K562 (cell line): ENCODE results near the gene METTL25B. TPM values are rescaled to one million over a fixed set of nuclear protein-coding genes. Genes with fewer than 3 reads are reported as not detected.

Experiments
- ATAC-seq: fragments of 200-7000 bp; cut with Tn5 transposase; 3 replicates; pipeline ENCODE4 v1.9.1; 2020; ENCODE audit warnings: moderate library complexity
- BruUV-seq: library from RNA; stranded (reverse); fragments of 400-500 nt; replicated peaks from 2 replicates; lab custom pipeline; 2021; lab: Mats Ljungman, UMichigan
- CTCF ChIA-PET: fragments of 300-600 bp; formaldehyde crosslinking; extraction: SDS; loops from one replicate; lab custom pipeline; 2021; ENCODE audit warnings: low intra/inter-chr PET ratio; lab: Yijun Ruan, JAX
- POLR2A ChIA-PET: fragments of 300-600, 350-650 bp; sonication (Branson Sonifier 250); formaldehyde crosslinking; extraction: SDS; loops from one replicate; lab custom pipeline; 2021; ENCODE audit warnings: antibody characterized with exemption, inconsistent platforms; lab: Yijun Ruan, JAX
- DNase-seq, 4 experiments: peaks; one replicate each; pipeline versions ENCODE4 v3.0.0 to v3.0.0-alpha.2; 2011 to 2018; ENCODE audit warnings: low spot score in 3 of 4, mixed read lengths in 3 of 4; ENCODE audit errors: extremely low read depth in 1 of 4
- FAIRE-seq: peaks from 2 replicates; lab custom pipeline; 2011; peaks lifted over from hg19 to GRCh38; lab: Jason Lieb, UNC
- H2AFZ ChIP-seq: 2 replicates; pipeline ENCODE4 v1.6.0; 2011; ENCODE audit warnings: low read depth, low read length, control low read depth, inconsistent platforms
- H3K27ac ChIP-seq: fragments of 200-600 bp; 3 replicates; pipeline ENCODE4 v1.8.0; 2011; ENCODE audit warnings: low read depth, mild to moderate bottlenecking, control low read depth, inconsistent platforms, low read length, moderate library complexity, mixed read lengths; ENCODE audit errors: extremely low read depth
- H3K27me3 ChIP-seq, 2 experiments: fragments of 300-600 bp in 1 of 2; 2 replicates in 1 of 2; 3 replicates in 1 of 2; pipeline versions ENCODE4 v1.6.0 to v1.8.0; 2011; ENCODE audit warnings: inconsistent platforms in 2 of 2, low read length in 2 of 2, mild to moderate bottlenecking in 1 of 2, mixed read lengths in 1 of 2, moderate library complexity in 1 of 2; ENCODE audit not compliant: control insufficient read depth in 2 of 2, insufficient read depth in 2 of 2
- H3K36me3 ChIP-seq: fragments of 300-600 bp; 3 replicates; pipeline ENCODE4 v1.8.0; 2011; ENCODE audit warnings: mild to moderate bottlenecking, low read length, inconsistent platforms; ENCODE audit not compliant: control insufficient read depth, insufficient read depth
- H3K4me1 ChIP-seq, 2 experiments: fragments of 200-600 bp in 1 of 2; replicated peaks in 1 of 2; 2 replicates in 1 of 2; 3 replicates in 1 of 2; pipeline versions ENCODE4 v1.5.1 to v1.8.0; 2011; ENCODE audit warnings: inconsistent platforms in 2 of 2, low read length in 2 of 2, mild to moderate bottlenecking in 1 of 2, mixed read lengths in 1 of 2, moderate library complexity in 1 of 2; ENCODE audit not compliant: control insufficient read depth in 2 of 2, insufficient read depth in 2 of 2
- H3K4me2 ChIP-seq: 2 replicates; pipeline ENCODE4 v1.6.1; 2011; ENCODE audit warnings: low read length, control low read depth, inconsistent platforms, mixed read lengths; ENCODE audit not compliant: insufficient read depth
- H3K4me3 ChIP-seq: fragments of 200-600 bp; sonication (generic), shearing (Covaris generic); 2 replicates; pipeline ENCODE4 v1.5.1; 2016; ENCODE audit warnings: control low read depth, inconsistent platforms
- H3K79me2 ChIP-seq: fragments of 200-600 bp; 3 replicates; pipeline ENCODE4 v1.8.0; 2011; ENCODE audit warnings: low read length, inconsistent platforms; ENCODE audit not compliant: control insufficient read depth, insufficient read depth
- H3K9ac ChIP-seq, 2 experiments: 2 replicates each; pipeline versions ENCODE4 v1.6.0 to v1.6.1; 2011; ENCODE audit warnings: low read depth in 2 of 2, low read length in 2 of 2, control low read depth in 1 of 2, inconsistent platforms in 1 of 2, mild to moderate bottlenecking in 1 of 2, mixed read lengths in 1 of 2; ENCODE audit not compliant: insufficient read depth in 1 of 2
- H3K9me1 ChIP-seq: one replicate; pipeline ENCODE4 v1.6.0; 2011; ENCODE audit warnings: inconsistent platforms, mild to moderate bottlenecking, low read length, moderate library complexity; ENCODE audit not compliant: control insufficient read depth, insufficient read depth
- H3K9me3 ChIP-seq: replicated peaks from 2 replicates; pipeline ENCODE4 v1.5.1; 2011; ENCODE audit warnings: low read depth, low read length, inconsistent platforms; ENCODE audit not compliant: control insufficient read depth, insufficient read depth
- H4K20me1 ChIP-seq: replicated peaks from 2 replicates; pipeline ENCODE4 v1.6.1; 2011; ENCODE audit warnings: low read length, inconsistent platforms, mixed read lengths; ENCODE audit not compliant: control insufficient read depth, insufficient read depth
- ARID3B ChIP-seq: fragments of 250-450 bp; sonication (Bioruptor Pico); IDR thresholded peaks from 2 replicates; pipeline ENCODE4 v1.4.0; 2020; ENCODE audit warnings: borderline replicate concordance
- ARID4B ChIP-seq: sonication (generic); formaldehyde crosslinking; IDR thresholded peaks from 2 replicates; pipeline ENCODE4 v1.8.0; 2022; ENCODE audit warnings: mild to moderate bottlenecking, missing genetic modification reagents
- CBX5 ChIP-seq: IDR thresholded peaks from 2 replicates; pipeline ENCODE4 v1.6.1; 2014; ENCODE audit warnings: low read depth, borderline replicate concordance
- CHD1 ChIP-seq: fragments of 200-600 bp; sonication (generic); IDR thresholded peaks from one replicate; pipeline ENCODE4 v1.6.1; 2012; ENCODE audit warnings: mild to moderate bottlenecking, moderate library complexity, low read length, inconsistent platforms
- FUS ChIP-seq: fragments of 200-400 bp; formaldehyde crosslinking; optimal IDR thresholded peaks from 2 replicates; pipeline ENCODE3; 2017; ENCODE audit warnings: low read depth, low read length
- HNRNPH1 ChIP-seq: fragments of 200-400 bp; formaldehyde crosslinking; optimal IDR thresholded peaks from 2 replicates; pipeline ENCODE3; 2017; ENCODE audit warnings: low read depth, mild to moderate bottlenecking, low read length, moderate library complexity
- HNRNPLL ChIP-seq: fragments of 200-400 bp; formaldehyde crosslinking; IDR thresholded peaks from 2 replicates; pipeline ENCODE4 v1.6.1; 2017; ENCODE audit warnings: low read length, low read depth, mild to moderate bottlenecking; ENCODE audit not compliant: poor library complexity, severe bottlenecking
- KDM2B ChIP-seq: fragments of 250-450 bp; sonication (Bioruptor Pico); IDR thresholded peaks from 2 replicates; pipeline ENCODE4 v1.8.0; 2021; ENCODE audit warnings: mild to moderate bottlenecking, moderate library complexity
- PRMT5 ChIP-seq: sonication (generic); formaldehyde crosslinking; IDR thresholded peaks from 2 replicates; pipeline ENCODE4 v1.5.0; 2020; ENCODE audit warnings: missing genetic modification reagents
- SMARCA5 ChIP-seq: fragments of 450-650 bp; IDR thresholded peaks from 2 replicates; pipeline ENCODE4 v1.6.1; 2016
- ZFX ChIP-seq: sonication (generic); formaldehyde crosslinking; IDR thresholded peaks from 2 replicates; pipeline ENCODE4 v1.8.0; 2022; ENCODE audit warnings: mild to moderate bottlenecking, missing genetic modification reagents, moderate library complexity
- ZNF780A ChIP-seq: fragments of 250-450 bp; sonication (Bioruptor Pico); IDR thresholded peaks from 2 replicates; pipeline ENCODE4 v1.5.0; 2021; ENCODE audit warnings: mild to moderate bottlenecking
- WGBS: fragments of 100-300 bp; shearing (Covaris generic); methylation state at CpG from one replicate; pipeline ENCODE4 v1.1.6; 2016; ENCODE audit warnings: low coverage, mixed read lengths; ENCODE audit not compliant: insufficient coverage; ENCODE audit errors: missing lambda C conversion rate; 5-methylcytosine and 5-hydroxymethylcytosine counted together
- in situ Hi-C: fragments of 300-500 bp; cut with MboI; formaldehyde crosslinking; loops from 4 replicates; pipeline ENCODE4 v1.15.0; 2018; ENCODE audit warnings: inconsistent platforms, mixed read lengths
- intact Hi-C: fragments of 100-400 bp; cut with micrococcal nuclease; formaldehyde crosslinking; loops from 2 replicates; pipeline ENCODE4 v1.14.2; 2022
- polyA plus RNA-seq, 8 experiments: library from polyadenylated mRNA; depleted of rRNA in 4 of 8; stranded (reverse) in 5 of 8; unstranded in 3 of 8; fragments of >200 nt; fragmentation: Nextera tagmentation in 2 of 8; fragmentation: Illumina TruSeq in 1 of 8; extraction: Ambion mirVana in 2 of 8; extraction: Trizol in 1 of 8; gene quantifications; 2 replicates each; pipeline versions ENCODE4 v1.2.1 to v1.2.3, GENCODE V29; 2011 to 2014; ENCODE audit warnings: inconsistent platforms in 1 of 8, missing spikeins in 1 of 8
- total RNA-seq, 7 experiments: library from RNA; depleted of rRNA in 6 of 7; stranded (reverse); fragments of >200 nt in 6 of 7; fragmentation: Illumina TruSeq in 2 of 7; extraction: Trizol in 2 of 7; gene quantifications; 2 replicates each; pipeline versions ENCODE4 v1.2.1 to v1.2.3, GENCODE V29; 2011 to 2021; ENCODE audit warnings: low replicate concordance in 1 of 7

Gene METTL25B
- total and polyA plus RNA-seq, 9 of the 15 experiments (the other 6 are each of a cell fraction or from before 2014, with no cell fraction given), result 7.7 to 48.3 (median 33.1) TPM

GRCh38 chr1:156711011-156711817 is 17.1 kb upstream of the METTL25B start:
- H3K27me3 ChIP-seq, result no peaks in the 10 kb centered on the region
- no peak overlapping the region for H3K27ac ChIP-seq
- DNase-seq (peak in 1 of 4 experiments; percentile 9), ATAC-seq (no peak), FAIRE-seq (no peak)
- TF ChIP-seq ARID4B (CRISPR knock-in tag), result no peak
- no peak for TF ChIP-seq FUS
- TF ChIP-seq CBX5, result no peak
- TF ChIP-seq ARID3B (CRISPR knock-in tag), result no peak
- no peak for TF ChIP-seq ZNF780A (CRISPR knock-in tag)
- no peak for TF ChIP-seq ZFX (CRISPR knock-in tag)
- no peak for TF ChIP-seq CHD1
- no peak for TF ChIP-seq SMARCA5
- no peak for TF ChIP-seq HNRNPH1
- TF ChIP-seq PRMT5 (CRISPR knock-in tag), result no peak
- TF ChIP-seq HNRNPLL, result no peak
- no peak for TF ChIP-seq KDM2B (CRISPR knock-in tag)
- CTCF ChIA-PET, result no interaction called here
- no peak overlapping the region for H3K9ac ChIP-seq
- no peaks in the 10 kb centered on the region for H4K20me1 ChIP-seq
- 41% methylated on average over 8 of the region's 9 CpGs for WGBS
- H2AFZ ChIP-seq, result no peak overlapping the region
- H3K9me1 ChIP-seq, result no peaks in the 10 kb centered on the region
- in situ Hi-C loops (no loop called here), intact Hi-C loops (no loop called here)
- no peak overlapping the region for H3K4me3 ChIP-seq
- POLR2A ChIA-PET, result interaction anchor here (0.7 to 1.7 kb wide), 7 partner anchors 9 to 50 kb away, joined by 3 to 8 read pairs (median 4); partner anchors contain the start of genes ISG20L2 and METTL25B
- H3K36me3 ChIP-seq, result no peaks in the 10 kb centered on the region
- no peaks in the 10 kb centered on the region for H3K9me3 ChIP-seq
- H3K4me2 ChIP-seq, result no peak overlapping the region
- peaks cover 5 to 6% of the 10 kb centered on the region in 2 experiments; a peak in 3 of 5 replicates for H3K4me1 ChIP-seq
- no peaks in the 10 kb centered on the region for H3K79me2 ChIP-seq
- BruUV-seq, result no TSS peak
